ENCODE measurements around the gene G3BP1. TPM values are rescaled to one million over a fixed set of nuclear protein-coding genes. Genes with fewer than 3 reads are reported as not detected.

Gene G3BP1
- total and polyA plus RNA-seq, 2 of the 13 experiments (the other 11 are each of a cell fraction or from before 2014, with no cell fraction given) = 36.7 to 320 TPM

DNA sequence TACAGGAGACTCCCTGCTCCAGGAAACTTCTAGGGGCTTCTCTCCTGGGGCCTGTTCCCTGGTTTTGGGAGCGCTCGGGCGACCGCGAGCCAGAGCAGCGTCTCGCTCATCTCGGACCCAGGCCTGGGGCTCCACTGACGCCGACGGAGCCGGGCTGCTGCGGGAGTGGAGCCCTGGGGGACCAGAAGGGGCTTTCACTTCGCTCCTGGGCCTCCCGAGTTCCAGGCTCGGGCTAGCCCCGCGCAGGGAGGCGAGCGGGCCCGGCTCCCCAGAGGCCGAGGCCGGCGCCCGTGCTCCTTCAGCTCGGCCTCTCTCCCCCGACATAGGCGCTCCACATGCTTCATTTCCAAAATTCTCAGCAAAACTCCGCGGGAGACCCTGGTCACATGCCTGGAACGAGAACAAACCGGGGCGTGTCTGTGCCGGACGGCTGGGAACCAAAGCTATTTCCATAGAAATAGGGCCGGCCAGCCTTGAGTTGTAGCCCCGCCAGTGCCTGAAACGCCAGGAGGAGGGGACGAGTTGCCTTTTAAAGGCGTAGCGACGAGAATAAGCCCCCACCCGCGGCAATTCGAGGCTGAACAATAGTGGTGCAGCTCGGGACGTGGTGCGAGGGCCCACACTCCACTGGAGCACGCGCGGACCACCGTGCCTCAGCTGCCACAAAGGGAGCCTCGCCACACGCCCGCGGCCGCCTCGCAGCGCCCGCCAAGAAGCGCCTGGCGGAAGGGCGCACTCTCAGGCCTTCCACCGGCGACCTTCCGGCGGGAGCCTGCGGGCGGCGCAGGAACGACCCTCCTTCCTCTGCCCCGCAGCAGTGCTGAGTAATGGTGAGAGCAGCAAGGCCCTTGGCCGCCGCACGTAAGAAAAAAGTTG is 1.1 kb upstream of the G3BP1 start (continued):
- TF ChIP-seq, protein P1, sequence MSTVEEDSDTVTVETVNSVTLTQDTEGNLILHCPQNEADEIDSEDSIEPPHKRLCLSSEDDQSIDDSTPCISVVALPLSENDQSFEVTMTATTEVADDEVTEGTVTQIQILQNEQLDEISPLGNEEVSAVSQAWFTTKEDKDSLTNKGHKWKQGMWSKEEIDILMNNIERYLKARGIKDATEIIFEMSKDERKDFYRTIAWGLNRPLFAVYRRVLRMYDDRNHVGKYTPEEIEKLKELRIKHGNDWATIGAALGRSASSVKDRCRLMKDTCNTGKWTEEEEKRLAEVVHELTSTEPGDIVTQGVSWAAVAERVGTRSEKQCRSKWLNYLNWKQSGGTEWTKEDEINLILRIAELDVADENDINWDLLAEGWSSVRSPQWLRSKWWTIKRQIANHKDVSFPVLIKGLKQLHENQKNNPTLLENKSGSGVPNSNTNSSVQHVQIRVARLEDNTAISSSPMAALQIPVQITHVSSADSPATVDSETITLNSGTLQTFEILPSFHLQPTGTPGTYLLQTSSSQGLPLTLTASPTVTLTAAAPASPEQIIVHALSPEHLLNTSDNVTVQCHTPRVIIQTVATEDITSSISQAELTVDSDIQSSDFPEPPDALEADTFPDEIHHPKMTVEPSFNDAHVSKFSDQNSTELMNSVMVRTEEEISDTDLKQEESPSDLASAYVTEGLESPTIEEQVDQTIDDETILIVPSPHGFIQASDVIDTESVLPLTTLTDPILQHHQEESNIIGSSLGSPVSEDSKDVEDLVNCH (CRISPR knock-in tag; IDR thresholded peaks at IDR 0.05) = no peak
- TF ChIP-seq SMARCC2 (IDR thresholded peaks at IDR 0.05) = no peak
- TF ChIP-seq PITX1 (CRISPR knock-in tag; IDR thresholded peaks at IDR 0.05) = no peak
- TF ChIP-seq ZNF644 (CRISPR knock-in tag; IDR thresholded peaks at IDR 0.05; ENCODE audit: low read depth) = no peak
- TF ChIP-seq, protein P2, sequence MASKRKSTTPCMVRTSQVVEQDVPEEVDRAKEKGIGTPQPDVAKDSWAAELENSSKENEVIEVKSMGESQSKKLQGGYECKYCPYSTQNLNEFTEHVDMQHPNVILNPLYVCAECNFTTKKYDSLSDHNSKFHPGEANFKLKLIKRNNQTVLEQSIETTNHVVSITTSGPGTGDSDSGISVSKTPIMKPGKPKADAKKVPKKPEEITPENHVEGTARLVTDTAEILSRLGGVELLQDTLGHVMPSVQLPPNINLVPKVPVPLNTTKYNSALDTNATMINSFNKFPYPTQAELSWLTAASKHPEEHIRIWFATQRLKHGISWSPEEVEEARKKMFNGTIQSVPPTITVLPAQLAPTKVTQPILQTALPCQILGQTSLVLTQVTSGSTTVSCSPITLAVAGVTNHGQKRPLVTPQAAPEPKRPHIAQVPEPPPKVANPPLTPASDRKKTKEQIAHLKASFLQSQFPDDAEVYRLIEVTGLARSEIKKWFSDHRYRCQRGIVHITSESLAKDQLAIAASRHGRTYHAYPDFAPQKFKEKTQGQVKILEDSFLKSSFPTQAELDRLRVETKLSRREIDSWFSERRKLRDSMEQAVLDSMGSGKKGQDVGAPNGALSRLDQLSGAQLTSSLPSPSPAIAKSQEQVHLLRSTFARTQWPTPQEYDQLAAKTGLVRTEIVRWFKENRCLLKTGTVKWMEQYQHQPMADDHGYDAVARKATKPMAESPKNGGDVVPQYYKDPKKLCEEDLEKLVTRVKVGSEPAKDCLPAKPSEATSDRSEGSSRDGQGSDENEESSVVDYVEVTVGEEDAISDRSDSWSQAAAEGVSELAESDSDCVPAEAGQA (IDR thresholded peaks at IDR 0.05; ENCODE audit: low read depth) = no peak
- TF ChIP-seq, protein P2 (CRISPR knock-in tag; IDR thresholded peaks at IDR 0.05; ENCODE audit: borderline replicate concordance) = no peak
- no peak for TF ChIP-seq ZNF841 (CRISPR knock-in tag; IDR thresholded peaks at IDR 0.05; ENCODE audit: borderline replicate concordance)
- no peak for TF ChIP-seq ARNT2 (CRISPR knock-in tag; IDR thresholded peaks at IDR 0.05; ENCODE audit: low read depth)
- TF ChIP-seq NFE2L1 (CRISPR knock-in tag; IDR thresholded peaks at IDR 0.05; ENCODE audit: borderline replicate concordance) = peak; percentile 96
- TF ChIP-seq SALL2 (CRISPR knock-in tag; IDR thresholded peaks at IDR 0.05) = no peak
- TF ChIP-seq, protein P3, sequence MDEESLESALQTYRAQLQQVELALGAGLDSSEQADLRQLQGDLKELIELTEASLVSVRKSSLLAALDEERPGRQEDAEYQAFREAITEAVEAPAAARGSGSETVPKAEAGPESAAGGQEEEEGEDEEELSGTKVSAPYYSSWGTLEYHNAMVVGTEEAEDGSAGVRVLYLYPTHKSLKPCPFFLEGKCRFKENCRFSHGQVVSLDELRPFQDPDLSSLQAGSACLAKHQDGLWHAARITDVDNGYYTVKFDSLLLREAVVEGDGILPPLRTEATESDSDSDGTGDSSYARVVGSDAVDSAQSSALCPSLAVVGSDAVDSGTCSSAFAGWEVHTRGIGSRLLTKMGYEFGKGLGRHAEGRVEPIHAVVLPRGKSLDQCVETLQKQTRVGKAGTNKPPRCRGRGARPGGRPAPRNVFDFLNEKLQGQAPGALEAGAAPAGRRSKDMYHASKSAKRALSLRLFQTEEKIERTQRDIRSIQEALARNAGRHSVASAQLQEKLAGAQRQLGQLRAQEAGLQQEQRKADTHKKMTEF (CRISPR knock-in tag; IDR thresholded peaks at IDR 0.05) = 0 out of 2 replicates have a peak, but pooled peaks have one; percentile 15
- TF ChIP-seq, protein P4, sequence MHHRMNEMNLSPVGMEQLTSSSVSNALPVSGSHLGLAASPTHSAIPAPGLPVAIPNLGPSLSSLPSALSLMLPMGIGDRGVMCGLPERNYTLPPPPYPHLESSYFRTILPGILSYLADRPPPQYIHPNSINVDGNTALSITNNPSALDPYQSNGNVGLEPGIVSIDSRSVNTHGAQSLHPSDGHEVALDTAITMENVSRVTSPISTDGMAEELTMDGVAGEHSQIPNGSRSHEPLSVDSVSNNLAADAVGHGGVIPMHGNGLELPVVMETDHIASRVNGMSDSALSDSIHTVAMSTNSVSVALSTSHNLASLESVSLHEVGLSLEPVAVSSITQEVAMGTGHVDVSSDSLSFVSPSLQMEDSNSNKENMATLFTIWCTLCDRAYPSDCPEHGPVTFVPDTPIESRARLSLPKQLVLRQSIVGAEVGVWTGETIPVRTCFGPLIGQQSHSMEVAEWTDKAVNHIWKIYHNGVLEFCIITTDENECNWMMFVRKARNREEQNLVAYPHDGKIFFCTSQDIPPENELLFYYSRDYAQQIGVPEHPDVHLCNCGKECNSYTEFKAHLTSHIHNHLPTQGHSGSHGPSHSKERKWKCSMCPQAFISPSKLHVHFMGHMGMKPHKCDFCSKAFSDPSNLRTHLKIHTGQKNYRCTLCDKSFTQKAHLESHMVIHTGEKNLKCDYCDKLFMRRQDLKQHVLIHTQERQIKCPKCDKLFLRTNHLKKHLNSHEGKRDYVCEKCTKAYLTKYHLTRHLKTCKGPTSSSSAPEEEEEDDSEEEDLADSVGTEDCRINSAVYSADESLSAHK (CRISPR knock-in tag; IDR thresholded peaks at IDR 0.05; ENCODE audit: borderline replicate concordance) = no peak
- TF ChIP-seq, protein P5, sequence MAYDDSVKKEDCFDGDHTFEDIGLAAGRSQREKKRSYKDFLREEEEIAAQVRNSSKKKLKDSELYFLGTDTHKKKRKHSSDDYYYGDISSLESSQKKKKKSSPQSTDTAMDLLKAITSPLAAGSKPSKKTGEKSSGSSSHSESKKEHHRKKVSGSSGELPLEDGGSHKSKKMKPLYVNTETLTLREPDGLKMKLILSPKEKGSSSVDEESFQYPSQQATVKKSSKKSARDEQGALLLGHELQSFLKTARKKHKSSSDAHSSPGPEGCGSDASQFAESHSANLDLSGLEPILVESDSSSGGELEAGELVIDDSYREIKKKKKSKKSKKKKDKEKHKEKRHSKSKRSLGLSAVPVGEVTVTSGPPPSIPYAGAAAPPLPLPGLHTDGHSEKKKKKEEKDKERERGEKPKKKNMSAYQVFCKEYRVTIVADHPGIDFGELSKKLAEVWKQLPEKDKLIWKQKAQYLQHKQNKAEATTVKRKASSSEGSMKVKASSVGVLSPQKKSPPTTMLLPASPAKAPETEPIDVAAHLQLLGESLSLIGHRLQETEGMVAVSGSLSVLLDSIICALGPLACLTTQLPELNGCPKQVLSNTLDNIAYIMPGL (CRISPR knock-in tag; IDR thresholded peaks at IDR 0.05; ENCODE audit: borderline replicate concordance in 1 of 2, low read depth in 1 of 2) = peak in 1 of 2 experiments; percentile 47; a peak in 2 of 4 replicates

All from HepG2 (cell line).